GM12878 (cell line): ENCODE measurements around the gene LSAMP. TPM values are rescaled to one million over a fixed set of nuclear protein-coding genes. Genes with fewer than 3 reads are reported as not detected.

ENCODE experiments used
- ATAC-seq: fragments of 200-7000 bp; cut with Tn5 transposase; 3 replicates; pipeline ENCODE4 v1.9.1; 2020; ENCODE audit warnings: mild to moderate bottlenecking, moderate library complexity
- BruUV-seq: library from RNA; stranded (reverse); fragments of 400-500 nt; replicated peaks from 2 replicates; lab custom pipeline; 2021; lab: Mats Ljungman, UMichigan
- CTCF ChIA-PET: fragments of 300-600 bp; sonication (Branson Sonifier 250); formaldehyde crosslinking; extraction: SDS; loops from one replicate; lab custom pipeline; 2021; ENCODE audit warnings: inconsistent platforms; lab: Yijun Ruan, JAX
- POLR2A ChIA-PET: fragments of 350-600 bp; formaldehyde crosslinking; extraction: SDS; loops from one replicate; lab custom pipeline; 2021; ENCODE audit warnings: inconsistent platforms; lab: Charles Lee
- RAD21 ChIA-PET: fragments of 300-600 bp; sonication (Branson Sonifier 250); formaldehyde crosslinking; loops from one replicate; lab custom pipeline; 2023; ENCODE audit warnings: antibody characterized with exemption; ENCODE audit not compliant: unreplicated experiment; lab: Charles Lee
- SMC1A ChIA-PET: fragments of 300-600 bp; sonication (Branson Sonifier 250); formaldehyde crosslinking; loops from one replicate; lab custom pipeline; 2023; ENCODE audit not compliant: unreplicated experiment, uncharacterized antibody; lab: Charles Lee
- DNase-seq: peaks from one replicate; pipeline ENCODE4 v3.0.0-alpha.2; 2011; ENCODE audit warnings: low read depth, low spot score
- FAIRE-seq: peaks from 3 replicates; lab custom pipeline; 2011; peaks lifted over from hg19 to GRCh38; lab: Jason Lieb, UNC
- H2AFZ ChIP-seq: 2 replicates; pipeline ENCODE4 v1.6.0; 2011; ENCODE audit warnings: low read depth, low read length, control low read depth; ENCODE audit not compliant: control insufficient read depth
- H3K27ac ChIP-seq: 2 replicates; pipeline ENCODE4 v1.5.1; 2011; ENCODE audit warnings: control low read depth; ENCODE audit not compliant: control insufficient read depth, insufficient read depth
- H3K27me3 ChIP-seq, 2 experiments: replicated peaks in 1 of 2; 2 replicates each; pipeline versions ENCODE4 v1.6.0 to v1.6.1; 2011; ENCODE audit warnings: low read length in 1 of 2; ENCODE audit not compliant: control insufficient read depth in 2 of 2, insufficient read depth in 2 of 2
- H3K36me3 ChIP-seq, 2 experiments: 2 replicates each; pipeline ENCODE4 v1.5.1; 2011; ENCODE audit warnings: low read length in 1 of 2; ENCODE audit not compliant: control insufficient read depth in 2 of 2, insufficient read depth in 2 of 2
- H3K4me1 ChIP-seq: 2 replicates; pipeline ENCODE4 v1.6.1; 2011; ENCODE audit warnings: mild to moderate bottlenecking, low read length, moderate library complexity, mixed read lengths; ENCODE audit not compliant: control insufficient read depth, insufficient read depth
- H3K4me2 ChIP-seq: 2 replicates; pipeline ENCODE4 v1.6.0; 2011; ENCODE audit warnings: control low read depth; ENCODE audit not compliant: control insufficient read depth, insufficient read depth
- H3K4me3 ChIP-seq: fragments of 200-600 bp; sonication (generic); 2 replicates; pipeline ENCODE4 v1.5.1; 2016
- H3K79me2 ChIP-seq: 2 replicates; pipeline ENCODE4 v1.6.0; 2011; ENCODE audit warnings: low read length; ENCODE audit not compliant: control insufficient read depth, insufficient read depth
- H3K9ac ChIP-seq: 2 replicates; pipeline ENCODE4 v1.8.0; 2011; ENCODE audit warnings: low read length, control low read depth, mixed read lengths; ENCODE audit not compliant: control insufficient read depth, insufficient read depth
- H3K9me3 ChIP-seq: replicated peaks from 3 replicates; pipeline ENCODE4 v1.5.1; 2011; ENCODE audit warnings: mild to moderate bottlenecking, low read length; ENCODE audit not compliant: control insufficient read depth, insufficient read depth
- H4K20me1 ChIP-seq: 2 replicates; pipeline ENCODE4 v1.6.0; 2011; ENCODE audit not compliant: control insufficient read depth, insufficient read depth
- BMI1 ChIP-seq: fragments of 450-650 bp; IDR thresholded peaks from 2 replicates; pipeline ENCODE4 v1.6.1; 2016; ENCODE audit warnings: mild to moderate bottlenecking, moderate library complexity, borderline replicate concordance
- CTCF ChIP-seq, 3 experiments: IDR thresholded peaks in 2 of 3; conservative IDR thresholded peaks in 1 of 3; 2 replicates each; pipeline ENCODE4 v1.5.1; 2011; ENCODE audit warnings: low read depth in 3 of 3, low read length in 3 of 3, mild to moderate bottlenecking in 3 of 3, control low read depth in 2 of 3, moderate library complexity in 2 of 3, inconsistent platforms in 1 of 3, mixed read lengths in 1 of 3; ENCODE audit not compliant: control insufficient read depth in 2 of 3, insufficient read depth in 1 of 3; ENCODE audit errors: extremely low read depth in 1 of 3
- ETV6 ChIP-seq, 2 experiments: fragments of 450-650 bp in 1 of 2; IDR thresholded peaks in 1 of 2; conservative IDR thresholded peaks in 1 of 2; 2 replicates each; pipeline ENCODE4 v1.6.1; 2014; ENCODE audit warnings: antibody characterized with exemption in 1 of 2, borderline replicate concordance in 1 of 2, low read depth in 1 of 2, mild to moderate bottlenecking in 1 of 2, moderate library complexity in 1 of 2
- GATAD2B ChIP-seq: fragments of 450-650 bp; conservative IDR thresholded peaks from 2 replicates; pipeline ENCODE4 v1.6.1; 2017; ENCODE audit warnings: low read depth, mild to moderate bottlenecking, moderate library complexity
- HDGF ChIP-seq: fragments of 450-650 bp; IDR thresholded peaks from 2 replicates; pipeline ENCODE4 v1.6.1; 2016; ENCODE audit warnings: antibody characterized with exemption
- MYC ChIP-seq: IDR thresholded peaks from 2 replicates; pipeline ENCODE4 v1.6.1; 2011; ENCODE audit warnings: mild to moderate bottlenecking, low read length, moderate library complexity, inconsistent platforms; ENCODE audit not compliant: insufficient read depth, insufficient replicate concordance, insufficient read length, severe bottlenecking
- NFYA ChIP-seq: IDR thresholded peaks from 2 replicates; pipeline ENCODE4 v1.6.1; 2011; ENCODE audit warnings: low read depth, mild to moderate bottlenecking, low read length, improper control_type of control experiment, borderline replicate concordance
- NR2C1 ChIP-seq: fragments of 450-650 bp; IDR thresholded peaks from 2 replicates; pipeline ENCODE4 v1.6.1; 2017; ENCODE audit warnings: antibody characterized with exemption, mild to moderate bottlenecking, moderate library complexity
- PKNOX1 ChIP-seq: fragments of 450-650 bp; IDR thresholded peaks from 2 replicates; pipeline ENCODE4 v1.6.1; 2016; ENCODE audit warnings: mild to moderate bottlenecking
- POLR2AphosphoS5 ChIP-seq: IDR thresholded peaks from 2 replicates; pipeline ENCODE4 v1.6.1; 2011; ENCODE audit warnings: mild to moderate bottlenecking, low read length, inconsistent platforms
- POU2F2 ChIP-seq: IDR thresholded peaks from 3 replicates; pipeline ENCODE4 v1.6.1; 2011; ENCODE audit warnings: low read depth, mild to moderate bottlenecking, low read length, borderline replicate concordance
- SPI1 ChIP-seq: IDR thresholded peaks from 2 replicates; pipeline ENCODE4 v1.6.1; 2011; ENCODE audit warnings: low read depth, mild to moderate bottlenecking, low read length, moderate library complexity, borderline replicate concordance; ENCODE audit not compliant: insufficient read depth
- TBL1XR1 ChIP-seq: IDR thresholded peaks from 2 replicates; pipeline ENCODE4 v1.6.1; 2012; ENCODE audit warnings: low read depth, low read length, improper control_type of control experiment
- TCF7 ChIP-seq: IDR thresholded peaks from 2 replicates; pipeline ENCODE4 v1.6.1; 2014; ENCODE audit warnings: antibody characterized with exemption, borderline replicate concordance
- WGBS: methylation state at CpG from one replicate; pipeline ENCODE4 v1.1.6; 2016; ENCODE audit warnings: low lambda C conversion rate; ENCODE audit not compliant: insufficient replicate concordance, insufficient coverage; ENCODE audit errors: missing lambda C conversion rate; 5-methylcytosine and 5-hydroxymethylcytosine counted together
- in situ Hi-C: fragments of 300-500 bp; cut with MboI; formaldehyde crosslinking; loops from 9 replicates; pipeline ENCODE4 v1.14.3; 2018; ENCODE audit warnings: mixed read lengths
- intact Hi-C: fragments of 100-400 bp; cut with micrococcal nuclease; formaldehyde crosslinking; loops from one replicate; pipeline ENCODE4 v1.14.2; 2022; ENCODE audit not compliant: unreplicated experiment
- polyA plus RNA-seq, 11 experiments: library from polyadenylated mRNA; depleted of rRNA in 4 of 11; unstranded in 6 of 11; stranded (reverse) in 5 of 11; fragments of >200 nt; fragmentation: Nextera tagmentation in 4 of 11; fragmentation: Illumina TruSeq in 1 of 11; extraction: Ambion mirVana in 4 of 11; extraction: Trizol in 1 of 11; gene quantifications; 1 replicate in 1 of 11; 2 replicates in 10 of 11; pipeline versions ENCODE4 v1.2.1 to v1.2.3, GENCODE V29; 2011 to 2016; ENCODE audit warnings: inconsistent platforms in 2 of 11, missing spikeins in 2 of 11, low read depth in 1 of 11
- total RNA-seq, 4 experiments: library from RNA; depleted of rRNA in 3 of 4; stranded (reverse); fragments of >200 nt in 3 of 4; fragmentation: Illumina TruSeq in 1 of 4; extraction: Trizol in 1 of 4; gene quantifications; 2 replicates each; pipeline versions ENCODE4 v1.2.1 to v1.2.3, GENCODE V29; 2013 to 2021

Gene LSAMP
- total and polyA plus RNA-seq, 10 of the 15 experiments (the other 5 are each of a cell fraction or from before 2014, with no cell fraction given): 2.0 to 12.7 (median 6.5) TPM

GRCh38 chr3:116190095-116190494 lies 255.2 kb downstream of the LSAMP start:
- H3K4me2 ChIP-seq: no peak overlapping the region
- 21% methylated on average over 3 of the region's 3 CpGs for WGBS
- TF ChIP-seq TCF7 (no peak), POLR2AphosphoS5 (no peak), NR2C1 (no peak)
- DNase-seq: no peak
- ChIA-PET POLR2A (no interaction called here), RAD21 (no interaction called here), CTCF (interaction anchor here (2.4 kb wide), 1 partner anchor 10 kb away, joined by 5 read pairs; no protein-coding TSS in a partner anchor), SMC1A (interaction anchor here (1.1 kb wide), 1 partner anchor 20 kb away, joined by 3 read pairs; no protein-coding TSS in a partner anchor)
- no peak overlapping the region for H2AFZ ChIP-seq
- no peak overlapping the region for H3K4me3 ChIP-seq
- intact Hi-C loops: no loop called here
- in situ Hi-C loops: no loop called here
- FAIRE-seq: no peak
- H3K9me3 ChIP-seq: no peaks in the 10 kb centered on the region
- no peaks in the 10 kb centered on the region for H4K20me1 ChIP-seq
- H3K27ac ChIP-seq: no peak overlapping the region
- H3K36me3 ChIP-seq: no peaks in the 10 kb centered on the region
- ATAC-seq: no peak
- no peaks in the 10 kb centered on the region for H3K4me1 ChIP-seq
- H3K79me2 ChIP-seq: no peaks in the 10 kb centered on the region
- no peak overlapping the region for H3K9ac ChIP-seq
- H3K27me3 ChIP-seq: no peaks in the 10 kb centered on the region
- no TSS peak for BruUV-seq

GRCh38 chr3:116188231-116188785 lies 257.0 kb downstream of the LSAMP start:
- in situ Hi-C loops: no loop called here
- Histone ChIP-seq H3K4me1 (no peaks in the 10 kb centered on the region), H3K9ac (no peak overlapping the region), H3K27ac (no peak overlapping the region), H3K9me3 (no peaks in the 10 kb centered on the region), H3K4me3 (no peak overlapping the region), H4K20me1 (no peaks in the 10 kb centered on the region), H2AFZ (no peak overlapping the region), H3K4me2 (no peak overlapping the region), H3K79me2 (no peaks in the 10 kb centered on the region), H3K36me3 (no peaks in the 10 kb centered on the region), H3K27me3 (no peaks in the 10 kb centered on the region)
- RAD21 ChIA-PET: no interaction called here
- POLR2A ChIA-PET: no interaction called here
- BruUV-seq: no TSS peak
- 40% methylated on average over 3 of the region's 3 CpGs for WGBS
- CTCF ChIA-PET: interaction anchor here (2.4 kb wide), 1 partner anchor 12 kb away, joined by 5 read pairs; no protein-coding TSS in a partner anchor
- no peak for FAIRE-seq
- SMC1A ChIA-PET: interaction anchor here (0.8 to 1.2 kb wide), 4 partner anchors 12 to 111 kb away, joined by 3 to 5 read pairs (median 3); no protein-coding TSS in a partner anchor
- intact Hi-C loops: no loop called here
- no peak for DNase-seq
- ATAC-seq: no peak
- TF ChIP-seq PKNOX1: no peak
- no peak for TF ChIP-seq SPI1
- TF ChIP-seq BMI1: no peak
- TF ChIP-seq MYC: no peak
- no peak for TF ChIP-seq NFYA
- TF ChIP-seq TBL1XR1: no peak
- no peak for TF ChIP-seq HDGF
- no peak for TF ChIP-seq CTCF (IDR thresholded peaks at IDR 0.05 in 2 of 3, conservative IDR thresholded peaks at IDR 0.05 in 1 of 3; ENCODE audit: control insufficient read depth in 2 of 3, extremely low read depth in 1 of 3, insufficient read depth in 1 of 3, low read depth in 3 of 3, low read length in 3 of 3)
- no peak for TF ChIP-seq POU2F2
- no peak for TF ChIP-seq GATAD2B
- TF ChIP-seq ETV6 (conservative IDR thresholded peaks at IDR 0.05 in 1 of 2, IDR thresholded peaks at IDR 0.05 in 1 of 2; ENCODE audit: borderline replicate concordance in 1 of 2, low read depth in 1 of 2): no peak
